ENCODE data around the gene ZFHX3.
"Not testable (repeated sequence)": the region's sequence is repeated elsewhere in the genome, so short reads cannot be mapped to it uniquely, and the experiment has no call there.

The ZFHX3 gene

GRCh38 chr16:73047536-73048291 lies at the start of gene ZFHX3:
Gene ZFHX3, minus strand, starts transcription at chr16:73048128. Its CDS starts 87,983 bp downstream, at chr16:72960145.
- peak; percentile 21 for DNase-seq

- no peak for DNase-seq
Measured at GRCh38 chr16:73096510-73096909, 48.6 kb upstream of the ZFHX3 start.

GRCh38 chr16:73095885-73096421 lies 48.0 kb upstream of the ZFHX3 start:
- peak; percentile 61 for DNase-seq

GRCh38 chr16:73095142-73095820 lies 47.4 kb upstream of the ZFHX3 start:
- peak; percentile 89 for DNase-seq

- no peak for DNase-seq
Measured at GRCh38 chr16:73094371-73094770, 46.4 kb upstream of the ZFHX3 start.

- no peak for DNase-seq
Measured at GRCh38 chr16:73093146-73094144, 45.5 kb upstream of the ZFHX3 start.

- DNase-seq, result no peak
Measured at GRCh38 chr16:73092236-73092781, 44.4 kb upstream of the ZFHX3 start.

GRCh38 chr16:73091174-73091573 lies 43.2 kb upstream of the ZFHX3 start:
- no peak for DNase-seq

GRCh38 chr16:73089420-73089819 lies 41.5 kb upstream of the ZFHX3 start:
- DNase-seq, result no peak

- DNase-seq, result no peak
Measured at GRCh38 chr16:73086108-73086507, 38.2 kb upstream of the ZFHX3 start.

- no peak for DNase-seq
Measured at GRCh38 chr16:73083271-73083670, 35.3 kb upstream of the ZFHX3 start.

- not testable (repeated sequence) for DNase-seq
Measured at GRCh38 chr16:73082634-73083051, 34.7 kb upstream of the ZFHX3 start.

- DNase-seq, result no peak
Measured at GRCh38 chr16:73080931-73081330, 33.0 kb upstream of the ZFHX3 start.

- DNase-seq, result no peak
Measured at GRCh38 chr16:73076324-73076810, 28.4 kb upstream of the ZFHX3 start.

- DNase-seq, result no peak
Measured at GRCh38 chr16:73074382-73074781, 26.5 kb upstream of the ZFHX3 start.

- DNase-seq, result not testable (repeated sequence)
Measured at GRCh38 chr16:73072051-73072450, 24.1 kb upstream of the ZFHX3 start.

- peak; percentile 86 for DNase-seq
Measured at GRCh38 chr16:73071131-73071940, 23.4 kb upstream of the ZFHX3 start.

- no peak for DNase-seq
Measured at GRCh38 chr16:73069581-73070262, 21.8 kb upstream of the ZFHX3 start.

GRCh38 chr16:73068541-73069401 lies 20.8 kb upstream of the ZFHX3 start:
- DNase-seq, result peak; percentile 97

All from SHP77 treated with DMSO at 0.1 percent for 48 hours (cell line).